Epithelial cell of esophagus (primary cell): ENCODE results near the gene ARMH4.
"Not testable (repeated sequence)": the region's sequence is repeated elsewhere in the genome, so short reads cannot be mapped to it uniquely, and the experiment has no call there.

ENCODE experiments used
- DNase-seq: peaks from one replicate; pipeline ENCODE4 v3.0.0; 2010; ENCODE audit warnings: low read depth
- H3K4me3 ChIP-seq: 2 replicates; pipeline ENCODE4 v1.5.1; 2011; ENCODE audit warnings: mild to moderate bottlenecking, low read length, control low read depth
- TF ChIP-seq, protein P1 (sequence below): IDR thresholded peaks from 2 replicates; pipeline ENCODE4 v1.5.1; 2011; ENCODE audit warnings: low read depth, mild to moderate bottlenecking, low read length, control low read depth, inconsistent platforms; ENCODE audit not compliant: insufficient read depth; ENCODE audit errors: missing control alignments

Gene ARMH4

DNA sequence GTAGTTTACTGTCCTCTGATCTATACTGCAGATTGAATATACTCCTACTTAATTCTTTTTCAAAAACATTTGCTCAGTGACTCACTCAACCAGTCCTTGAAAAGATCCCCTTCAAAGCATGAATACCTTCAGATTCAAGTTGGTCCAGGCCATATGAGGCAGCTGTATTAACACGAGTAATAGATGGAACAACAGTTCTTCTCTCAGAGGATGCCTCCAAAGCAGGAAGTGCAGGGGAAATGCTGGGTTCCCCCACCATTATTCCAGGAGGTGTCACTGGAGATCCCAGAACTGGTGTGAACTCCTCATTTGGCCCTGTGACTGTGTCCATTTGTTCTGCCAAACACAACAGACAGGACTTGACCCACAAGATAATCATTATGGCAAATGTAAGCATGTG lies 20.6 kb downstream of the ARMH4 start:
- no peak for DNase-seq
- no peak overlapping the region for H3K4me3 ChIP-seq
- TF ChIP-seq, protein P1, sequence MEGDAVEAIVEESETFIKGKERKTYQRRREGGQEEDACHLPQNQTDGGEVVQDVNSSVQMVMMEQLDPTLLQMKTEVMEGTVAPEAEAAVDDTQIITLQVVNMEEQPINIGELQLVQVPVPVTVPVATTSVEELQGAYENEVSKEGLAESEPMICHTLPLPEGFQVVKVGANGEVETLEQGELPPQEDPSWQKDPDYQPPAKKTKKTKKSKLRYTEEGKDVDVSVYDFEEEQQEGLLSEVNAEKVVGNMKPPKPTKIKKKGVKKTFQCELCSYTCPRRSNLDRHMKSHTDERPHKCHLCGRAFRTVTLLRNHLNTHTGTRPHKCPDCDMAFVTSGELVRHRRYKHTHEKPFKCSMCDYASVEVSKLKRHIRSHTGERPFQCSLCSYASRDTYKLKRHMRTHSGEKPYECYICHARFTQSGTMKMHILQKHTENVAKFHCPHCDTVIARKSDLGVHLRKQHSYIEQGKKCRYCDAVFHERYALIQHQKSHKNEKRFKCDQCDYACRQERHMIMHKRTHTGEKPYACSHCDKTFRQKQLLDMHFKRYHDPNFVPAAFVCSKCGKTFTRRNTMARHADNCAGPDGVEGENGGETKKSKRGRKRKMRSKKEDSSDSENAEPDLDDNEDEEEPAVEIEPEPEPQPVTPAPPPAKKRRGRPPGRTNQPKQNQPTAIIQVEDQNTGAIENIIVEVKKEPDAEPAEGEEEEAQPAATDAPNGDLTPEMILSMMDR = no peak

DNA sequence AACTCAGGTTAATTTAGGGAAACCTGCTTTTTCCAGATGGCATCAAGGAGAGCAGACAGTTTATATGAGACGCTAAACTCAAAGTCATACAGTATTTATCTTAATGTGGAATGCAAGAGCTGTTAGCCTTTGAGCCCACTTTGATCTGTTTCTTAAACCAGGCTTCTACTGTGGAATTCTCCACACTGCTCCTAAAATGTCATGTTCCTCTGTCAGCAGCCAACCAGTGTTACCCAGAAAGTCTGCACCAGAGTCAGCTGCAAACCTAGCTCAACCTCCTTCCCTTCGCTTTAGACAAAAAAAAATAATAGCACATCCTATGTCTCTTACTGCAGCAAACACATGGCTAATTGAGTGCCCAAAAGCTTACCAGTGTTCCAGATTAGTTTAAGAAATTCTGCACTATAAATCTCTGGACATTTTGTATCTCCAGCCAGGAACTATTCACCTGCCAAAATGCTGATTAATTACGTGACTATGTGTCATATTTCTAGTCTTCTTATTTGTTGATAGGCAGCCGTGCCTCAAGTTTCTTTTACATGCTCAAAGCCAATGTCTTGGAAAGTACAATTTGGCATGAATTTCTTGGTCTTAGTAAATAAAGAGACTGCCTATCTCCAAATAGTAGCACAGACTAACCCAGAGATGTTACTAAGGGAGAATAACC lies 21.8 kb downstream of the ARMH4 start:
- no peak overlapping the region for H3K4me3 ChIP-seq
- DNase-seq = no peak
- TF ChIP-seq, protein P1 = no peak

DNA sequence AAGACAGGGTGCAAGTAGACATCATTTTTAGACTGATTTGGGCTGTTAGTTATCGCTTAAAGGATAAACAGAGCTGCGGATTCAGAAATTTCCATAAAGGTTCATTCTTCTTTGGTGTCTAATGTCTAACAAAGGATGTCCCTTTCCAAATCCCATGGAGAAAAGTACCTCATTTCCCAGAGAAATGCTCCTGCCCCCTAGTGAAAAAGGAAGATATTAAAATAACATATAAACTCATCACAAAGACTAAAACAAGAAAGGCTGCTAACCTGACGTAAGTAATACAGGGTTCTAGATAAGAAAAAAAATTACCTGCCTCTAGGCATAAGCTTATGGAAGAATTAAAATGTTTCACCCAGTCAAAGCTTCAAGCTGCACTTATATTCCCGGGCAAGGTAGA lies 22.8 kb downstream of the ARMH4 start:
- H3K4me3 ChIP-seq = no peak overlapping the region
- no peak for DNase-seq
- TF ChIP-seq, protein P1 = no peak

DNA sequence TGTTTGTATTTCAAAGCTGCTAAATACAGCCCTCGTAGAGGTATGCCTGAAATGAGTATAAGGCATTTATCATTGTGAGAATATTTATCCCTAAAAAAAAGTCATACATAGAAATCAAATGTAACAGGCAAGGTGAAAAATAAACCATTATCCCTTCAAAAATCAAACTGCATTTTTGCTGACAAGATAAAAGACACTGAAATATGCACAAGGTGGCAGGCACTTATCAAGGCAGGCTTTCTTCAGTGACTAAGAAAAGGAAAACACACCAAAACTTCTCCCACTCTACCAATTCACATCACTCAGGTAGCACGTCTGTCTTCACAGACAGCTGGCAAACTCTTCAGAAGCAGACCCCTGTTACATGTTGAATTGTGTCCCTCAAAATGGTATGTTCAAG lies 23.6 kb downstream of the ARMH4 start:
- no peak overlapping the region for H3K4me3 ChIP-seq
- DNase-seq = no peak
- TF ChIP-seq, protein P1 = no peak

DNA sequence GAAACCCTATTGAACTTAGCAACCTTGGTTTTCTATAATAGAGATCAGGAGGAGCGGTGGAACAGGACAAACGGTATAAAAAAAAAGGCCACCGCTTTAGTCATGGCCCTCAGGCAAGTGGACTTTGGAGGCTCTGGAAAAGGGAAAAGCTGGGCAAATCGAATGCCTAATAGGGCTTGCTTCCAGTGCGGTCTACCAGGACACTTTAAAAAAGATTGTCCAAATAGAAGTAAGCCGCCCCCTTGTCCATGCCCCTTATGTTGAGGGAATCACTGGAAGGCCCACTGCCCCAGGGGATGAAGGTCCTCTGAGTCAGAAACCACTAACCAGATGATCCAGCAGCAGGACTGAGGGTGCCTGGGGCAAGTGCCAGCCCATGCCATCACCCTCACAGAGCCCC lies 29.5 kb downstream of the ARMH4 start:
- not testable (repeated sequence) for H3K4me3 ChIP-seq, DNase-seq

DNA sequence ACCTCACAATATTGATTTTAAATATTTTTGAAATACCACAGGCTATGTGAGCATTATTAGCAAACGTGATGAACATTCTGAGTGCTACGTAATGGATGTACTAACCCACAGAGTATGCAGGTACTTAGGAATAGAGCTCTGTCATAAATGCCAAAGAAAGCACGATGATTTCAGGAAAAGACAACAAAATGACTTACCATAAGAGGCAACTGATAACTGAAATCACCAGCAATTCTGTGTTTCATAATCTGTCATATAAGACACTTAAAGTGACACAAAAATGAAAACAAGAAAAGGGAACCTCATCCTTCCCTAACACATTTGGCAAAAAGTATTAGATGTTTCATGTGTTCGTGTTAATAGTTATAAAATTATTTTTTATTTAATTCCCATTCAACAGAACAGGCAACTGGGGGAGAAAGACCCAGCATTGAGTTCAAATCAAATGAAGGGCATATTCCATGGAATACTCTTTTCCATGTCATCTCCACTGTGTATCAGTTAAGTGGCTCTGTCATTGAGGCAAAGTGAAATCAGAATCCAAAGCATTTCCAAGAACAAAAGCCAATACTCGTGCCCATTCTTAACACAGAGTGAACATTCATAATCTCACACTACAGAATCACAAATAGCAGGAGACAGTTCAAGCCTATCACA lies 30.4 kb downstream of the ARMH4 start:
- TF ChIP-seq, protein P1 = no peak
- no peak overlapping the region for H3K4me3 ChIP-seq

DNA sequence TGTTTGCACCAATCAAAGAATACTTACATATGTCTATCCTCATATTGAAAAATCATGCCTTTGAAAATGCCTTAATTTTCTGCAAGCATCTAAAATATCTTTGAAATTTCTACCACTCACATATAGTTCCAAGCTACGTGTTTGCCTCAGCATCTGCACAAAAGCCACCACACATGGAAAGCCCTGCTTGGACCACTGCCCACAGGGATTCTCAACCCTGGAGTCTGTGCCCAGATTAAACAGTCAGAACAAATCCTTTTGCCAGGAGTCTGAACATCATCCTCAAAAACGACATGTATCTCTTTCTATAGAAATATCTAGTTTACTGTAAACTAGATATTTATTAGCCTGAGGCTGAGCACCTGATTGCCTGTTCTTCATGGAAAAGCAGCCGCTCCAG lies 32.6 kb downstream of the ARMH4 start:
- TF ChIP-seq, protein P1 = no peak
- DNase-seq = no peak
- H3K4me3 ChIP-seq = no peak overlapping the region

More for the DNA sequence above, 30.4 kb downstream of the ARMH4 start:
- no peak for DNase-seq
